GM19193 (cell line): Measurements from ENCODE around the gene WDR90.

ENCODE experiments used
- POLR2A ChIP-seq: IDR thresholded peaks from 4 replicates; pipeline ENCODE4 v1.6.1; 2011; ENCODE audit not compliant: insufficient read depth, insufficient read length; ENCODE audit errors: extremely low read depth

Gene WDR90

GRCh38 chr16:648781-649589 is at the start of gene WDR90:
Gene WDR90 (plus strand): TSS chr16:649365. CDS start chr16:649417, 52 bp downstream.
- TF ChIP-seq POLR2A: peak; percentile 47

- TF ChIP-seq POLR2A: no peak
These were observed 48.4 kb upstream of the WDR90 start for GRCh38 chr16:600781-601180.

- TF ChIP-seq POLR2A: no peak
These were observed 45.2 kb upstream of the WDR90 start for GRCh38 chr16:603933-604332.

- TF ChIP-seq POLR2A: no peak
These were observed 42.4 kb upstream of the WDR90 start for GRCh38 chr16:606656-607307.

GRCh38 chr16:608019-608418 is 41.1 kb upstream of the WDR90 start:
- TF ChIP-seq POLR2A: no peak

GRCh38 chr16:609316-609715 is 39.8 kb upstream of the WDR90 start:
- TF ChIP-seq POLR2A: no peak

- no peak for TF ChIP-seq POLR2A
These were observed 39.2 kb upstream of the WDR90 start for GRCh38 chr16:609984-610383.

- TF ChIP-seq POLR2A: no peak
These were observed 38.4 kb upstream of the WDR90 start for GRCh38 chr16:610513-611381.

GRCh38 chr16:615122-615521 is 34.0 kb upstream of the WDR90 start:
- no peak for TF ChIP-seq POLR2A

GRCh38 chr16:616733-617586 is 32.2 kb upstream of the WDR90 start:
- TF ChIP-seq POLR2A: no peak

- no peak for TF ChIP-seq POLR2A
These were observed 31.3 kb upstream of the WDR90 start for GRCh38 chr16:617855-618254.

GRCh38 chr16:619476-620100 is 29.6 kb upstream of the WDR90 start:
- TF ChIP-seq POLR2A: no peak

- no peak for TF ChIP-seq POLR2A
These were observed 28.3 kb upstream of the WDR90 start for GRCh38 chr16:620700-621525.
